AG20443 (cell line): ENCODE measurements around the gene CHRNA5.

Source experiments
- DNase-seq: peaks from one replicate; pipeline ENCODE4 v3.0.0; 2012; ENCODE audit warnings: low spot score, mixed read lengths

The CHRNA5 gene

GRCh38 chr15:78620527-78621421 is 55.5 kb downstream of the CHRNA5 start, which contains the start of gene CHRNA3:
Gene CHRNA3 (minus strand): TSS chr15:78620996. CDS start chr15:78620794, 202 bp downstream.
- DNase-seq = no peak

GRCh38 chr15:78621810-78622402 is 56.6 kb downstream of the CHRNA5 start:
- DNase-seq = no peak

- DNase-seq = no peak
Observed at GRCh38 chr15:78623786-78624497, 58.6 kb downstream of the CHRNA5 start.

GRCh38 chr15:78624651-78625590 is 59.6 kb downstream of the CHRNA5 start:
- no peak for DNase-seq

- DNase-seq = no peak
Observed at GRCh38 chr15:78625606-78626280, 60.4 kb downstream of the CHRNA5 start.

GRCh38 chr15:78626381-78626995 is 61.2 kb downstream of the CHRNA5 start:
- DNase-seq = no peak

- no peak for DNase-seq
Observed at GRCh38 chr15:78627348-78627747, 62.0 kb downstream of the CHRNA5 start.

GRCh38 chr15:78628227-78628626 is 62.9 kb downstream of the CHRNA5 start:
- no peak for DNase-seq

GRCh38 chr15:78629031-78629715 is 63.9 kb downstream of the CHRNA5 start:
- no peak for DNase-seq

GRCh38 chr15:78629716-78630065 is 64.4 kb downstream of the CHRNA5 start:
- DNase-seq = no peak

- DNase-seq = no peak
Observed at GRCh38 chr15:78630886-78631633, 65.7 kb downstream of the CHRNA5 start.

GRCh38 chr15:78633348-78633747 is 68.0 kb downstream of the CHRNA5 start:
- DNase-seq = no peak

GRCh38 chr15:78634210-78635145 is 69.2 kb downstream of the CHRNA5 start:
- DNase-seq = no peak

- DNase-seq = no peak
Observed at GRCh38 chr15:78635346-78635745, 70.0 kb downstream of the CHRNA5 start.

- no peak for DNase-seq
Observed at GRCh38 chr15:78636378-78636859, 71.1 kb downstream of the CHRNA5 start.

- no peak for DNase-seq
Observed at GRCh38 chr15:78637776-78638435, 72.6 kb downstream of the CHRNA5 start.

GRCh38 chr15:78638658-78639314 is 73.5 kb downstream of the CHRNA5 start:
- peak; percentile 64 for DNase-seq
